ENCODE measurements around the gene AGPAT2.

DNA sequence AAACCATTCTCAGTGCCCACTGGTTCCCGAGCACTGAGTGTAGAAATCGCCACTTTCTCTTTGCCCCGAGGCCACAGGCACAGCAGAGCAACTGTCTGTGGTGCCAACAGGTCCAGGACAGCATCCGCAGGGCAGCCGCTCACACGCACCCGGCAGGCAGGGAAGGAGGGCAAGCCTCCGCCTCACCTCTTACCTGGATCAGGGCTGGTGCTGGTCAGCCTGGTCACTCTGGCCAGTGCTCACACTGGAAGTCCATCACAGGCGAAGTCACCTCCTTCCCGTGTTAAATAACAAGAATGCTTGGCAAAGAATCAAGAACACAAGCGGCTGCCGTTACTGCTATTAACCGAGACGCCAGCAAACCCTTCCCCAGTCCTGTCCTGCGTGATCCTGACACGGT, 38.9 kb upstream of the AGPAT2 start:
- TF ChIP-seq, protein P1, sequence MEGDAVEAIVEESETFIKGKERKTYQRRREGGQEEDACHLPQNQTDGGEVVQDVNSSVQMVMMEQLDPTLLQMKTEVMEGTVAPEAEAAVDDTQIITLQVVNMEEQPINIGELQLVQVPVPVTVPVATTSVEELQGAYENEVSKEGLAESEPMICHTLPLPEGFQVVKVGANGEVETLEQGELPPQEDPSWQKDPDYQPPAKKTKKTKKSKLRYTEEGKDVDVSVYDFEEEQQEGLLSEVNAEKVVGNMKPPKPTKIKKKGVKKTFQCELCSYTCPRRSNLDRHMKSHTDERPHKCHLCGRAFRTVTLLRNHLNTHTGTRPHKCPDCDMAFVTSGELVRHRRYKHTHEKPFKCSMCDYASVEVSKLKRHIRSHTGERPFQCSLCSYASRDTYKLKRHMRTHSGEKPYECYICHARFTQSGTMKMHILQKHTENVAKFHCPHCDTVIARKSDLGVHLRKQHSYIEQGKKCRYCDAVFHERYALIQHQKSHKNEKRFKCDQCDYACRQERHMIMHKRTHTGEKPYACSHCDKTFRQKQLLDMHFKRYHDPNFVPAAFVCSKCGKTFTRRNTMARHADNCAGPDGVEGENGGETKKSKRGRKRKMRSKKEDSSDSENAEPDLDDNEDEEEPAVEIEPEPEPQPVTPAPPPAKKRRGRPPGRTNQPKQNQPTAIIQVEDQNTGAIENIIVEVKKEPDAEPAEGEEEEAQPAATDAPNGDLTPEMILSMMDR (IDR thresholded peaks at IDR 0.05): no peak
- TF ChIP-seq EP300 (IDR thresholded peaks at IDR 0.05): no peak

Data from gastroesophageal sphincter (tissue), 3 donors.